GM21528 (cell line): Measurements from ENCODE around the gene FSD1.
"Not testable (repeated sequence)": the region's sequence is repeated elsewhere in the genome, so short reads cannot be mapped to it uniquely, and the experiment has no call there.

Source experiments
- ATAC-seq: cut with Tn5 transposase; IDR thresholded peaks from one replicate; pipeline ENCODE4 v1.9.1; 2021; ENCODE audit warnings: mild to moderate bottlenecking, moderate library complexity; ENCODE audit not compliant: unreplicated experiment, low FRiP score

The FSD1 gene

DNA sequence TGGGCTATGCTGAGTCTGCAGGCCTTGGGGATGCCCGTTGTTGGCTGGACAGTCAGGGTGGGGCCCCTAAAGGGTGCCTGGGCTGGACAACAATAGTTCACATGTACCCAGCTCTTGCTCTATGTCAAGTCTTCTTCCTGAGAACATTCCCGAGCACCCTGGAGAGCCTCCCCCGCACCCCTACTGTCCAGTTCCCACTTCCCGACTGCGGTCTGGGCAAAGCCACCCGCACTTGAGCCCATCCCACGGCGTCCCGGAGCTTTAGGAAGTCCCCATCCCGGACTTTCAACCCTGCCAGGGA is 37.9 kb downstream of the FSD1 start:
- no peak for ATAC-seq

DNA sequence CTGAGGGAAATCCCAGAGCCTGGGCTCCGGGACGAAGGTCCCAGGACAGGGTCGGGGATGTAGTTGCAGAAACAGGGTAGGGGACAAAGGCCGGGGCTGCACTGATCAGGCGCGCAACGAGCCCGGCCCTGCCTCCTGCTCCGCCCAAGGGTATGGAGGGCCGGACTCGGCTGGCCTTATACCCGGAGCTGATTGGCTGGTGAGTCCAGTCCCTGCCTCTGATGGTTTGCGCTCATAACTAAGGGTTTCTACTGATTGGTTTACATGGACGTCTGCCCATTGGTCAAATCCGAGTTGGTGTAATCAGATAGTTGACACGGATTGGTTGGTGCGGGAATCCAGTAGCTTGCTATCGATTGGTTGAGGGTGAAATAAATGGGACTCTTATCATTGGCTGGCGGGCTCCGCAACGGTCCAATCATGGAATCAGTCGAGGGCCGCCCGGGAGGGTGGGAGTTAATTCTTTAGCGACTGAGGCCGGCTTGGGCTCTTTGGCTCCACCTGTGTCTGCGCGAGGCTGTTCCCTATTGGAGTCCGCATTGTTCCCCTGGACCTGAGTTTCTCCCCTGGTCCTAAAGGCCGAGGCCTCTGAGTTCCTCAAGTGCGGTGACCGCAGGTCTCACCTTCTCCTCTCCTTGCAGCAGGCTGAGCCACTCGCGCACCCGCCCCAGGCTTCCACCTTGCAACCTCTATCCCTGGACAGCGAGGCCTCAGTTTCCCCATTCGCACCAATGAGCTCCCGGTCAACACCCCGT is 38.4 kb downstream of the FSD1 start:
- ATAC-seq = peak; percentile 86

DNA sequence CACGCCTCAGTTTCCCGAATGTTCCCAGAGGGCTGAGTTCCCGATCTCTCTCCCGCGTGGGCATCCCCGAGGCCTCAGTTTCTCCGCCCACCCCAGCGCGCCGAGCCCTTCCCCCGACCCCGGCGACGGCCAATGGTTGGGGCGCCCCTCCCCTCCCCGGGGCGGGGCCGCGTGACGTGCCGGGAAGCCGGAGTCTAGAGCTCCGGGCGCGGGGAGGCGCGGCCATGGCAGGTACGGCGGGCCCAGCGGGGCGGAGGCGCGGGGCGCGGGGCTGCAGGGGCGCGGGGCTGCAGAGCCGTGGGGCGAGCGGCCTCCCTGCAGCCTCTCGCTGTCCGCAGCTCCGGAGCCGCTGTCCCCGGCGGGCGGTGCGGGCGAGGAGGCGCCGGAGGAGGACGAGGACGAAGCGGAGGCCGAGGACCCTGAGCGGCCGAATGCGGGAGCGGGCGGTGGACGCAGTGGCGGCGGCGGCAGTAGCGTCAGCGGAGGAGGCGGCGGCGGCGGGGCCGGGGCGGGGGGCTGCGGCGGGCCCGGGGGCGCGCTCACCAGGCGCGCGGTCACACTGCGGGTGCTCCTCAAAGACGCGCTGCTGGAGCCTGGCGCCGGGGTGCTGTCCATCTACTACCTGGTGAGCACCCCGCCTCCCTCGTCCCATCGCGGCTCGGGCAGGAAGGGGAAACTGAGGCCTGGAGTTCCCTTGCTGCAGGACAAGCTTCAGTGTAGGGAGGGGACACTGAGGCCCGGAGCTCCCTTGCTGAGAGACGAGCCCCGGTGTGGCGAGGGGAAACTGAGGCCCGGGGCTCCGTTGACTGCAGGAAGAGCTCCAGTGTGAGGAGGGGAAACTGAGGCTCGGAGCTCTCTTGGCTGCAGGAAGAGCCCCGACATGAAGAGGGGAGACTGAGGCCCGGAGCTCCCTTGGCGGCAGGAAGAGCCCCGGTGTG is 39.2 kb downstream of the FSD1 start, which contains the start of gene MPND:
Gene MPND, plus strand, starts transcription at position 193 of the 938 bp plus-strand sequence. Its CDS starts 32 bp downstream, at position 225.
- ATAC-seq = peak; percentile 41

DNA sequence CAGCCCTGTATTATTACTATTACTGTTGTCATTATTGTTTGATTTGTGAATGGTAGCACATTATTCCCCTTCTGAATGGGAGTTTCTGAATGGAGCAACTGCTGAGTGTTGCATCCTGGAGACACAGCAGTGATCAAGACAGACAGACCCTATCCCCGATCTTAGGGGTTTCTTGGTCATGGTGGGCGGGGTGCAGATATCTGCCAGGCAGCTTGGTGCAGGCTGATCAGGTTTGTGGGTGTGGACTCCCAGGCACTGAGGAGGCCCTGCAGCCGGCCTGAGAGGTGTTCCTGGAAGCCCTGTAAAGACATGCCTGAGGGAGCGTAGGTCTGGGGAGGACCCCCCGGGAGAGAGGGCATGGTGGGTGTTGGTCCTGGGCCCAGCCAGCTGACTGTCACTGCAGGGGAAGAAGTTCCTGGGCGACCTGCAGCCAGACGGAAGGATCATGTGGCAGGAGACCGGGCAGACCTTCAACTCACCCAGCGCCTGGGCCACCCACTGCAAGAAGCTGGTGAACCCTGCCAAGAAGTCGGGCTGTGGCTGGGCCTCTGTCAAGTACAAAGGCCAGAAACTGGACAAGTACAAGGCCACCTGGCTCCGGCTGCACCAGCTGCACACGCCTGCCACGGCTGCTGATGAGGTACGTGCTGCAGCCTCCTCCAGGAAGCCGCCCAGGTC is 41.1 kb downstream of the FSD1 start:
- ATAC-seq = no peak

DNA sequence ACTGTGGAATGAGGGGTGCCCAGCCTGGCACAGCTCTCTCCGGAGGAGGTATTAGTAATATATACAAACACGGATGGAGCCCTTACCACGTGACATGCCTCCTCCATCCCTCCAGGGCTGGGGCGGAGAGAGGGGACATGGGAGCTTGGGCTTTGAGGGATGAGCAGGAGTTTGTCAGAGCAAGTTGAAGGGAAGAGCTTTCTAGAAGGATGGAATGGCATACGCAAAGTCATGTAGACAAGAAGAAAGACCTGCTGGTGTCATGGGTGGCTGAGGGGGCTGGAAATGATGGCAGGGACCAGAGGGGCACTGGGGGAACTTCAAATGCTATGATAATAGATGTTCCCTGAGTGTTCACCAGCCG is 41.6 kb downstream of the FSD1 start:
- ATAC-seq = no peak

DNA sequence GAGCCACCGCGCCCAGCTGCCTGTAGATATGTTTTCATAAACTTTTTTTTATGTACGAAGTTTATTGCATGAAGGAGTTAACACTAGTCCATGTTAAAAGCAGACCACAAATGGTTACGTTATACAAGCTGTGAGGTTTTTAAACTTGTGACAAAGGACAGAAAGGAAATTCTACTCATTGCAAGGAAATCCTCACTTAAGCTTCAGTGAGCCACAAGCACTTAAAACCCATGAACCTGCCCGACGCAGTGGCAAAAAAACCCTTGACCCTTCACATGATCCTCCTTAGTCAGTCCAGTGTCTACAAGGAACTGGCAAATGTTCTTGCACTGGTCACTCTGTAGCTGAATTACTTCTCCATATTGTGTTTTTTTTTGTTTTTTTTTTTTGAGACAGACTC is 43.1 kb downstream of the FSD1 start:
- ATAC-seq = no peak

DNA sequence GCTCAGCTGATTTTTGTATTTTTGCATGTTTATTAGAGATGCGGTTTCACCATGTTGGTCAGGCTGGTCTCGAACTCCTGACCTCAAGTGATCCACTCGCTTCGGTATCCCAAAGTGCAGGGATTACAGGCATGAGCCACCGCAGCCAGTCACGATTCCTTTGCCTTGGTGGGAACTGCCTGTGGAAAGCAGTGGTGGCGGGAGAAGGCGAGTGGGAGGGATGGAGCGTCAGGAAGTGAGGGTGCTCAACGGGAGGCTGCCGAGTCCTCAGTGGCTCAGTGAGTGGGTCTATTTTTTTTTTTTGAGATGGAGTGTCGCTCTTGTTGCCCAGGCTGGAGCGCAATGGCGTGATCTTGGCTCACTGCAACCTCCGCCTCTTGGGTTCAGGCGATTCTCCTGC is 44.8 kb downstream of the FSD1 start:
- not testable (repeated sequence) for ATAC-seq

DNA sequence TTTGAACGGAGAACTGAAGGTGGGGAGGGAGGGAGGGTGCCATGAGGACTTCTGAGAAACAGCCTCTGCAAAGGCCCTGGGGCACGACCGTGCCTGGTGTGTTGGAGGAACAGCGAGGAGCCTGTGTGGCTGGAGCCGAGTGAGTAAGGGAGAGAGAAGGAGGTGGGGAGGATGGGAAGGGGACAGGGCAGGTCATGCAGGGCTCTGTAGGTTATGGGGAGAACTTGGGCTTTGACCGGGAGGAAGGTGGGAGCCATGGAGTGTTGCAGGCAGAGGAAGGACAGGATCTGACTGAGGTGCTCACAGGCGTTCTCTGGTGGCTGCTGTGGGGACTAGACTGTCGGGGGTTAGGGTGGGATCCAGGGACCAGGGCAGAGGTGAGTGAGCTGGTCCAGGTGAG is 45.7 kb downstream of the FSD1 start:
- no peak for ATAC-seq

DNA sequence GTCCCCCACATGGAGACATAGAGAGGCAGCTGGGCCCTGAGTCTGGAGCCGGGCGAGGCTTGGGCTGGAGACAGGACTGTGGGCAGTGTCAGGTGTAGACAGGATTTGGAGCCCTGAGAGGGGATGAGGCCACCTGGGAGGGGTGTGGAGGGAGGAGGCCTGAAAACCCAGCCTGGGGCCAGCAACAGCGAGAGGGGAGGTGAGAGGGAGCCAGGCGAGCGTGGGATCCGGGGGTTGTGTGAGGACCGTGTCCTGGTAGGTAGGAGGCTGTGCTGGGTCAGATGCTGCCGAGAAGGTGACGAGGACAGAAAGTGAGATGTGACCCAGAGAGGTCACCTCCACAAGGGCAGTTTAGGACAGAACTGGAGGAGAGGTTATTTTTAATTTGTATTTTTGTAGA is 46.3 kb downstream of the FSD1 start:
- ATAC-seq = no peak

DNA sequence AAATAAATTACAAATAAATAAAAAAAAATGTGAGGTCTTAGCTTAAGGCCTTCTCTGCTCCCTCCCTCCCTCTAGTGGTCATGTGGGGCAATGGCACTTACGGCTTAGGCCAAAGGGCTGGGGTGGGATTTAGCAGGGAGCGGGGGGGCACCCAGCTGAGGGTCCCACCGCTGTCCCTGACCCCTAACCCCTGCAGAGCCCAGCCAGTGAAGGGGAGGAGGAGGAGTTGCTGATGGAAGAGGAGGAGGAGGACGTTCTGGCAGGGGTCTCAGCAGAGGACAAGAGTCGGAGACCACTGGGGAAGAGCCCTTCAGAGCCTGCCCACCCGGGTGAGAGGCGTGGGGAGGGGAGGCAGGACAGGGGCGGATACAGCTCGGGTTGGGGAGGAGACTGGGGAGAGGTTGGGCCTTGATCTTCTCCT is 48.3 kb downstream of the FSD1 start:
- ATAC-seq = no peak

DNA sequence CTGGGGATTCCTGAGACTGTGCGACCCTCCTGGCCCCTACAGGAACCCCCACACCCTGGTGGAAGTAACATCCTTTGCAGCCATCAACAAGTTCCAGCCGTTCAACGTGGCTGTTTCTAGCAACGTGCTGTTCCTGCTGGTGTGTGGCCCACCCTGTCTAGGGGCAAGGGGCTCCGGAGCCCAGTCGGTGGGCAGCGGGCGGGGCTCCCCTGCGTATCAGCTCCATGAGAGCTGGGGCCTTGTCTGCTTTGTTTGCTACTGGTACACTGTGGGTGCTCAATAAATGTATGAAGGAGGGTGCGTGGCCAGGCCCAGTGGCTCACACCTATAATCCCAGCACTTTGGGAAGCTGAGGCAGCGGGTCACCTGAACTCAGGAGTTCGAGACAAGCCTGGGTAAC is 49.9 kb downstream of the FSD1 start:
- ATAC-seq = no peak

DNA sequence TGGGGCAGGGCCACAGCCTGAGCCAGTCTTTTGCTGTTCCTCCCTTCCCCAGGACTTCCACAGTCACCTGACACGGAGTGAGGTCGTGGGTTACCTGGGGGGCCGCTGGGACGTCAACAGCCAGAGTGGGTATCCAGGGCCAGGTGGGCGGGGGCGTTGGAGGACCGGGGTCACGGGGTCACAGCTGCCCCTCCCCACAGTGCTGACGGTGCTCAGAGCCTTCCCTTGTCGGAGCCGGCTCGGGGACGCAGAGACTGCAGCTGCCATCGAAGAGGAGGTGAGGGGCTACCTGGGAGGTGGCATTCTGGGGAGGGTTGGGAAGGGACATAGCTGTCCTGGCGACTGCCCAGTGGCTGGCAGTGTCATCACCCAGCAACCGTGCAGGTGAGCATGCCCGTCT is 50.5 kb downstream of the FSD1 start:
- ATAC-seq = no peak

DNA sequence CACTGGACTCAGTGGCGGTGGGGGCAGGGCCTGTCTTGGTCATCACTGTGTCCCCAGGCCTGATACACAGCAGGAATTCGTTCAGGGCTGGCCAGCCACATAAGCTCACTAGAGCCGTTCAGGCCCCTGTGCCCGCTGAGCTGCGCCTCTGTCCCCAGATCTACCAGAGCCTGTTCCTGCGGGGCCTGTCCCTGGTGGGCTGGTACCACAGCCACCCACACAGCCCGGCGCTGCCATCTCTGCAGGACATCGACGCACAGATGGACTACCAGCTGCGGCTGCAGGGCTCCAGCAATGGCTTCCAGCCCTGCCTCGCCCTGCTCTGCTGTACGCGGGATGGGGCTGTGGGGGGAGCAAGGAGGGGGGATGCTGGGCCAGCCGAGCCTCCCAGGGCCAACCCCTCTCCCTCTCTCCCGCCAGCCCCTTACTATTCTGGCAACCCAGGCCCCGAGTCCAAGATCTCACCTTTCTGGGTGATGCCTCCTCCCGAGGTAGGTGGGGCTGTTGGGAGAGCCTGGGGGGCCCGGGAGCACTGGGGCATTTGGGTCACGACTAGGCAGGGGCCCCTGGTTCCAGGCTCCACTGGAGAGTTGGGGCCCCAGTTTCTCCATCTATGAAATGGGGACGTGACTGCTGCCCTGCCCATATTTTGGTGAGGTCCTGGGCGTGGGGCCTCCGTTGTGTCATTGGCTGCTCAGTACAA is 52.8 kb downstream of the FSD1 start:
- no peak for ATAC-seq

DNA sequence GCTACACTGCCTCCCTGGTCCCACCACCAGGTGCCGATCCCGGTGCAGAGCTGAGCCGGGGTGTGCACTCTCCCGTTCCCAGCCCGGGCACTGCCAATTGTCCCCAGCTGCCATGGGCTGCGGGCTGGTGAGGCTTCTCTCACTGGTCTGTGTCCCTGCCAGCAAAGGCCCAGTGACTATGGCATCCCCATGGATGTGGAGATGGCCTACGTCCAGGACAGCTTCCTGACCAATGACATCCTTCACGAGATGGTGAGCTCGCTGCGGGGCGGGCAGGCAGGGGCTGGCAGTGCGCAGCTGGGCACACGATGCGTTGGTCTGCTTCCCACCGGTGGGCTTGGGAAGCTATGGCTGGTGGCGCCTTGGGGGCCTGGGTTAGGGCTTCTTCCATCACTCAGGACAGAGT is 53.5 kb downstream of the FSD1 start:
- no peak for ATAC-seq

DNA sequence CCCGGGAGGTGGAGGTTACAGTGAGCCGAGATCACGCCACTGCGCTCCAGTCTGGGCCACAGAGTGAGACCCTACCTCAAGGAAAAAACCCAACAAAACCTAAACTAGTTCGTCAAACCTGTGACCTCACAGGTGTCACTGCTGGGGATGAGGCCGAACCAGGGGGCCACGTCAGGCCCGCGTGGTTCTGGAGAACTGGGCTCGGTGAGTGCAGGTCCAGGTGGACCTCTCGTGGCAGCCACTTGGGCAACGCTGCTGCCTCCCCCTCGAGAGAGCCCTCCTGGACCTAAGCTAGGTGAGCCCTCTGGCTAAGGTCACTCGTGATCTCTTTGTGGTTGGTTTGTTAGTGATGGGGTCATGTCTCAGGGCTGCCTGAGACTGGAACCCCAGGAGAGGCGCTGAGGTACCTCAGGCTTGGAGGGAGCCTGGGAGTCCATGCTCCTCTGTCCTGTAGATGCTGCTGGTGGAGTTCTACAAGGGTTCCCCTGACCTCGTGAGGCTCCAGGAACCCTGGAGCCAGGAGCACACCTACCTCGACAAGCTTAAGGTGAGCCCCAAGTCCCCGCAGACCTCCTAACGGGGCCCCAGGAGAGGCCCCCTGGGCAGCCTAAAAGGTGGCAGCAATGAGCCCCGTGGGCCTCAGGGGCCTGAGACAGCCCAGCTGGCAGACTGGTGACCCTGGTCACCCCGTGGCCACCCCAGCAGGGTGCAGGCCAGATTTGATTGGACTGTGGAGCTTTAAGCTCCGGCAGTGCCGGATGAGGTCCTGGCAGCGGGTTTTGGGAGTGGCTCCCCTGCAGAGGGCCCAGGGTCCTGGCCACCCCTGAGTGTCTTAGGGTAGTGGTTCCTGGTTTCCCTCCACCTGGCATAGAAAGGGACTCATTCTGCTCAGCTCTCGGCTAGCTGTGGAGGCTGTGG is 54.6 kb downstream of the FSD1 start:
- no peak for ATAC-seq

DNA sequence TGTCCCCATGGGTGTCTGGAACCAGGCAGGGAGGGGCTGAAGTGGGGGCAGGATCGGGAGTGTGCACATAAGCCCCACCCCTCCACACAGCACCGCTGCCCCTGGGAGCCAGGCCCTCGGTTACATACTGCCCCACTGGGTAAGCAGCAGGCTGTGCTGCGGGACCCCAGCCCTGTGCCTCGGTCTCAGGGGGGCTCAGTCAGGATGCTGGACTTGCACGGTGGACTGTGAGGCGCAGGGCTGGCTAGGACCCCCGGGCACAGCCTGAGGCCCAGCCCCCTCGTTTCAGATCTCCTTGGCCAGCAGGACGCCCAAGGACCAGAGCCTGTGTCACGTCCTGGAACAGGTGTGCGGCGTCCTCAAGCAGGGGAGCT is 55.2 kb downstream of the FSD1 start:
- ATAC-seq = no peak

DNA sequence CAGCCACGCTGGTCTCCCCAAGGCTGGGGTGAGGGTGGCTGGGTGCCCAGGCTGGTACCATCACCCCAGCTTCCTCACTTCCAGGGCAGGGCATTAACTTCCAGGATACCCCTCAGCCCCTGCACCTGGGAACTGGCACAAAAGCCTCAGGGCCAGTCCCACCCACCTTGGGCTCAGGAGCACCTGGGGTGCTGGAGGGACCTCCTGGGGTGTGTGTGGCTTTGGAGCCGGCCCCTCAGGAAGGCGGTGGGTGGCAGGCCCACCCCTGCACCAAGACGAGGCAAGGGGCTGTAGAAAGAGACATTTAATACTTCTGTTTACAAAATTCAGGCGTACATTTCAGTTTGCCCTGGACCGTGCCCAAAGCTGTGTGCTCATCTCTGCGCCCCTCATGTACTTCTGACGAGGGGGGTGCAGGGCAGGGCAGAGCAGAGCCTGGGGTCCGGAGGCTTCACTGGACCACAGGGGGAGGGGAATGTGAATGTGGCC is 55.7 kb downstream of the FSD1 start:
- no peak for ATAC-seq

DNA sequence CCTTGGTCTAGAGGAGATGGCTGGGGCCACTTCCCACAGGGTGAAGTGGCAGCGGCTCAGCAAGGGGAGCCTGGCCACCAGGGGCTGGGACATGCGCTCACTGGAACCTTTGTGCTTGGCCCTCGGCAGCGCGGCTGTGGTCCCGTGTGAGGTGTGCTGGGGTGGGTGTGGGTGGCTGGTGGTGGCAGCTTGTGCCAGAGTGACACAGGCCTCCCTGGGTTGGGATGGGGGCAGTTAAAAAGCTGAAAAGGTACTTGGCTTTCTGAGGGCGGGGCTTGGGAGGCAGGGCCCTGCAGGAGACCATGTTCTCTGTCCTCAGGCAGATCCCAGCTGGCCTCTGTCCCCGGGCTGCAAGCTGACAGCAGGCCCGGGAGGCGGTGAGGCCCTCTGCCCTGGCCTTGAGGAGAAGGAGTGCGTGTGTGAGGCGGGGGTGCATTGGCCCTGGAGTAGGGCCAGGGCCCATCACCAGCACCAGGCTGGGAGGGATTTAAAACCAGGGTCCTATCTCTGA is 56.3 kb downstream of the FSD1 start:
- no peak for ATAC-seq
